ENCODE data around the gene TCEAL9. TPM values are rescaled to one million over a fixed set of nuclear protein-coding genes. Genes with fewer than 3 reads are reported as not detected.

Gene TCEAL9
- total and polyA plus RNA-seq, 2 of the 4 experiments (the other 2 are of a cell fraction) = 20.3 to 111 TPM

DNA sequence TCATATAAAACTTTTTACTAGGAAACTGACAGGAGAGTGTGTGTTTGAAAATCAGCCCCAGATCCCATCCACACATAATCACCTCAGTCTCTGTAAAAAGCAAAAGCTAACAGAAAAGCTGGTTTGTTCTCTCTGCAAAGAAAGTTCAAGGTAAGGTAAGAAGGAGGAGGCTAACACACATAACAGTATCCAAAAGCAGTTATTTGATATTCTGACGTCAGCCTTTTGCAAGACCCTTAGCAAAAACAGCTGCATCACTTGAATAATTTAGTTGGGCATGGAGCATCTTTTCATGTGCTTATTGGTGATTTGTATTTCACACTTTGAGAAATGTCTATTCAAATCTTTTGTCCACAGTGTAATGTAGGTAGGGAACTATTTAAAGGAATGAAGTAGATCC, 5.5 kb downstream of the TCEAL9 start:
- 0 out of 4 replicates have a peak, but pooled peaks cover 0 to 3% of the 10 kb centered on the region in 2 experiments for H3K79me1 ChIP-seq (ENCODE audit: low read depth in 1 of 2, low read length in 2 of 2)
- H2BK120ac ChIP-seq (ENCODE audit: low read depth, low read length) = peak overlapping the region; percentile 83; the same call in 1 of the 2 replicates
- H2AK5ac ChIP-seq (ENCODE audit: low read depth, low read length) = no peak overlapping the region
- H3K14ac ChIP-seq (replicated peaks; ENCODE audit: low read depth, low read length) = no peak overlapping the region; the same call in 1 of the 2 replicates
- no peak for ATAC-seq (ENCODE audit: low read depth)
- H4K91ac ChIP-seq (ENCODE audit: insufficient read depth, low read depth, low read length) = no peak overlapping the region
- POLR2A ChIA-PET (ENCODE audit: unreplicated experiment) = interaction anchor here (0.6 kb wide), 1 partner anchor 12 kb away, joined by 3 read pairs; no protein-coding TSS in a partner anchor
- peak overlapping the region; percentile 42; the same call in 1 of the 2 replicates for H3K4me2 ChIP-seq (ENCODE audit: low read depth, low read length)
- no peak overlapping the region; the same call in 1 of the 2 replicates for H3K56ac ChIP-seq (ENCODE audit: extremely low read depth, insufficient read depth, low read length)
- no peaks in the 10 kb centered on the region for H4K20me1 ChIP-seq (ENCODE audit: insufficient read depth, low read length)
- dilution Hi-C loops (cut with HindIII; ENCODE audit: low sequenced_read_pairs, unreplicated experiment) (no loop called here), in situ Hi-C loops (cut with MboI; ENCODE audit: low sequenced_read_pairs) (no loop called here), intact Hi-C loops (cut with micrococcal nuclease) (no loop called here)
- 0 out of 2 replicates have a peak overlapping the region, but pooled peaks have one; percentile 5 for H3K27ac ChIP-seq (ENCODE audit: insufficient read depth, low read length)
- peaks cover 2% of the 10 kb centered on the region; the same call in 1 of the 2 replicates for H3K36me3 ChIP-seq (ENCODE audit: control insufficient read depth, insufficient read depth, low read length)
- no peak overlapping the region for H3K4me3 ChIP-seq (ENCODE audit: insufficient read depth, low read depth, low read length)
- no peak overlapping the region for H3K9ac ChIP-seq (ENCODE audit: low read depth, low read length)
- no CpG with 5 or more reads among the region's 1 CpG for WGBS, 2 experiments (ENCODE audit: extremely low coverage in 2 of 2, insufficient read length in 1 of 2)
- peaks cover 5% of the 10 kb centered on the region; the same call in 1 of the 2 replicates for H3K4me1 ChIP-seq (ENCODE audit: control insufficient read depth, insufficient read depth, low read length)
- CTCF ChIA-PET = interaction anchor here (1.0 to 1.1 kb wide), 2 partner anchors 9 to 16 kb away, joined by 3 read pairs; no protein-coding TSS in a partner anchor
- H2BK20ac ChIP-seq (ENCODE audit: low read depth, low read length) = peak overlapping the region; percentile 42
- no peak overlapping the region; the same call in 1 of the 2 replicates for H4K5ac ChIP-seq (ENCODE audit: low read depth, low read length)
- H3K9me1 ChIP-seq (ENCODE audit: insufficient read depth, low read length) = no peaks in the 10 kb centered on the region; the same call in 1 of the 2 replicates
- no peak overlapping the region for H2AK9ac ChIP-seq (replicated peaks; ENCODE audit: low read depth, low read length, poor library complexity)
- H3K9me3 ChIP-seq (ENCODE audit: control insufficient read depth, insufficient read depth, low read length) = no peaks in the 10 kb centered on the region
- DNase-seq = no peak
- H3K23ac ChIP-seq (ENCODE audit: low read depth, low read length) = no peak overlapping the region; the same call in 1 of the 2 replicates
- H2BK5ac ChIP-seq (ENCODE audit: low read depth, low read length, poor library complexity, severe bottlenecking) = peak overlapping the region; percentile 78
- no TSS peak for BruUV-seq (replicated peaks)
- 0 out of 3 replicates have a peak overlapping the region, but pooled peaks have one; percentile 25 for H2BK15ac ChIP-seq (ENCODE audit: low read depth, low read length)
- H2AFZ ChIP-seq (replicated peaks; ENCODE audit: low read length, poor library complexity) = no peak overlapping the region
- peak overlapping the region; percentile 39; the same call in 1 of the 2 replicates for H3K4ac ChIP-seq (ENCODE audit: low read depth, low read length)
- peak overlapping the region; percentile 59; the same call in 1 of the 2 replicates for H3K18ac ChIP-seq (ENCODE audit: low read depth, low read length)
- no peaks in the 10 kb centered on the region for H3K27me3 ChIP-seq (ENCODE audit: control insufficient read depth, insufficient read depth, low read length)
- TF ChIP-seq RFX5 (IDR thresholded peaks at IDR 0.05; ENCODE audit: low read depth, low read length) (no peak), MAZ (IDR thresholded peaks at IDR 0.05; ENCODE audit: borderline replicate concordance, low read depth, low read length) (no peak), MAFK (IDR thresholded peaks at IDR 0.05; ENCODE audit: low read depth, low read length) (no peak), MXI1 (IDR thresholded peaks at IDR 0.05; ENCODE audit: borderline replicate concordance, low read depth, low read length) (no peak), SMC3 (IDR thresholded peaks at IDR 0.05; ENCODE audit: low read depth, low read length) (no peak)
- TF ChIP-seq, protein P1, sequence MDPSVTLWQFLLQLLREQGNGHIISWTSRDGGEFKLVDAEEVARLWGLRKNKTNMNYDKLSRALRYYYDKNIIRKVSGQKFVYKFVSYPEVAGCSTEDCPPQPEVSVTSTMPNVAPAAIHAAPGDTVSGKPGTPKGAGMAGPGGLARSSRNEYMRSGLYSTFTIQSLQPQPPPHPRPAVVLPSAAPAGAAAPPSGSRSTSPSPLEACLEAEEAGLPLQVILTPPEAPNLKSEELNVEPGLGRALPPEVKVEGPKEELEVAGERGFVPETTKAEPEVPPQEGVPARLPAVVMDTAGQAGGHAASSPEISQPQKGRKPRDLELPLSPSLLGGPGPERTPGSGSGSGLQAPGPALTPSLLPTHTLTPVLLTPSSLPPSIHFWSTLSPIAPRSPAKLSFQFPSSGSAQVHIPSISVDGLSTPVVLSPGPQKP (IDR thresholded peaks at IDR 0.05; ENCODE audit: borderline replicate concordance, low read depth, low read length) = no peak
- 0 out of 4 replicates have a peak overlapping the region, but pooled peaks of 1 of the 2 experiments have one; percentile 32 for H4K8ac ChIP-seq (ENCODE audit: low read depth in 2 of 2, low read length in 2 of 2)

Data from IMR-90 (cell line).